NCI-H82 treated with DMSO at 0.1 percent for 48 hours (cell line): ENCODE measurements around the gene LRRC43.
A peak's percentile ranks its signal among the peaks of the same experiment; 100 is the strongest.
"Not testable (repeated sequence)": the region's sequence is repeated elsewhere in the genome, so short reads cannot be mapped to it uniquely, and the experiment has no call there.

Experiments
- DNase-seq: peaks from one replicate; lab custom pipeline; 2025; ENCODE audit not compliant: unreplicated experiment; lab: John Stamatoyannopoulos, UW

Gene LRRC43

GRCh38 chr12:122189626-122190475 lies 6.9 kb downstream of the LRRC43 start:
- DNase-seq: no peak

DNA sequence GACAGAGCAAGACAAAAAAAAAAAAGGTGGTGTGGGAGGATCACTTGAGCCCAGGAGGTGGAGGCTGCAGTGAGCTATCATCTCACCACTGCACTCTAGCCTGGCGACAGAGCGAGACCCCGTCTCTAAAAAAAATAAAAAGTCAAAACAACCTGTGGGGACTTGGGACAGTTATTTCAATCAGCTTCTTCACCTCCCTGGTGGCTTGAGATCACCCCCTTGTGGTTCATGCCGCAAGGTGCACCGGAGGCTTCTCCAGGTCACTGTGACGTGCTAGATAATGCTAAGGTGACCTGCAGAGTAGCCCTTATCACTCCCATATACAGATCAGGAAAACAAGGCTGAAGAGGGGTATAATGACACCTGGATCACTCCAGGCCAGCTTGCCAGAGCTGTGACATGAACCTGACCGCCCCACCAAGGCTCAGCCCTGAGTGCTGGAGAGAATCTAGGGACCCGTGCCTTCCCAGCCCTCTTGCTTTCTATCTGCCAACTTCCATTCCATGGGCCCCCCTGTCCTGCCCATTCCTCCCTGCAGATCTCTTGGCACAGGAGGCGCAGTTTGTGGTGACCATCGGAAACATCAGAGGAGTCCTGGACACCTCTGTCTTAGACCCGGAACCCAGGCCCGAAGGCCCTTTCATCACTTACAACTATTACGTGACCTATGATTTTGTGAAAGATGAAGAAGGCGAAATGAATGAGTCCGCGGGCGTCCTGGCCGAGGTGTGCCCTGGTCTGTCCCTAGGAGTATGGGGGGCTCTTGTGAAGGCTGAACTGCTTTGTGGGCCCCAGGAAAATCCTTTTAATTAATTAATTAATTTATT lies 8.1 kb downstream of the LRRC43 start:
- peak; percentile 20 for DNase-seq

DNA sequence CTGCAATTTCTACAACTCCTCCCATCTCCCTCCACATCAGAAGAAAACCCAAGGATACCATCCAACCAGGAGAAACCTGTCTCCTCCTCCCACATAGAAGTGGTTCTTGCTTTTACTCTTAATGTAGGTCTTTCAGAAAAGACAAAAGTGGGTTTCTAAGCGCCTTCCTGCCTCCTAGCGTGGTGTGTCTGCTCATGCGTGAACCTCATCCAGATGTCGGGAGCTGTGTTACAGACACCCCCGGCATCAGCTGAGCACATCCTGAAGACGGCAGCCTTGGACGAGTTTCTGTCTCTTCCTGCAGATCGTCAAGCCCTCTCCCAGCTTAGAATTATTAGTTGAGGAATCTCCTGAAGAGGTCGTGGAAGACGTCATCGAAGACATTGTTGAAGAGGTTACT lies 9.5 kb downstream of the LRRC43 start:
- DNase-seq: no peak

DNA sequence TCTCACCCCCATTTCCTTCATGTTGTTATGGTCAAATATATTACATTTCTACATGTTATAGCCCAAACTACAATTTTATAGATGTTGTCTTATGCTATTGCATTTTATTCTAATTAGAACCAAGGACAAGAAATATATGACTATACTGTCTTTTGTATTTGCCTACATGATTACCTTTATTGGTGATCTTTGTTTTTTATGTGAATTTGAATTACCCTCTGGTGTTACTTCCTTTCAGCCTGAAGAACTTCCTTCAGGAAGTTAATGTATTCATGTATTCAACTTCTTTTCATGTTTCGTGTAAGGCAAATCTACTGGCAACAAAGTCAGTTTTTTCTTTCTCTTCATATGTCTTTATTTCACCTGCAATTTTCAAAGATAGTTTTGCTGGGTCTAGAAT lies 11.9 kb downstream of the LRRC43 start:
- DNase-seq: no peak

DNA sequence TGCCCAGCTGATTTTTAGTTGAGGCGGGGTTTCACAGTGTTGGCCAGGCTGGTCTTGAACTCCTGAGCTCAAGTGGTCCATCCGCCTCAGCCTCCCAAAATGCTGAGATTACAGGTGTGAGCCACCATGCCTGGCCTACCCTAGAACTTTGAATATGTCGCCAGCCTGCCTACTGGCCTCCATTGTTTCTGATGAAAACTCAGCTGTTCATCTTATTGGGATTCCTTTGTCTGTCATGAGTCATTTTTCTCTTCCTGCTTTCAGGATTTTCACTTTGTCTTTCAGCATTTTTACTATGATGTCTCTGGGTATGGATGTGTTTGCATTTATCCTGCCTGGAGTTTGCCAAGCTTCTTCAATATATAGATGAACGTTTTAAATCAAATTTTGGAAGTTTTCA lies 12.5 kb downstream of the LRRC43 start:
- no peak for DNase-seq

DNA sequence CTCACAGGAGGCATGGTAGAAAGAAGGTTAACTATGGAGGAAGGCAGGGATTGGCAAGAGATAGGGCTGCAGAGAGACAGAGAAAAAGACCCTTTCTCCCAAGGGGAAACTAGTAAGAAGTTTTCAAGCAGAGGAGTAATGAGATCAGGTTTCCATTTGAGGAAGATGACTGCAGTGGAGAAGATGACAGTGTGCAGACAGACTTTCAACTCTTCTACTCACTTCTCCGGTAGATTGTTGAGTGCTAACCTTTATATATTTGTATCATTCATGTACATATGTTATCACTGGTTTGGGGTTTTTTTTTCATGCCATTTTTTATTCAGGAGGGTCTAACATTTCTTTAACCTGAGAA lies 14.7 kb downstream of the LRRC43 start:
- DNase-seq: no peak

DNA sequence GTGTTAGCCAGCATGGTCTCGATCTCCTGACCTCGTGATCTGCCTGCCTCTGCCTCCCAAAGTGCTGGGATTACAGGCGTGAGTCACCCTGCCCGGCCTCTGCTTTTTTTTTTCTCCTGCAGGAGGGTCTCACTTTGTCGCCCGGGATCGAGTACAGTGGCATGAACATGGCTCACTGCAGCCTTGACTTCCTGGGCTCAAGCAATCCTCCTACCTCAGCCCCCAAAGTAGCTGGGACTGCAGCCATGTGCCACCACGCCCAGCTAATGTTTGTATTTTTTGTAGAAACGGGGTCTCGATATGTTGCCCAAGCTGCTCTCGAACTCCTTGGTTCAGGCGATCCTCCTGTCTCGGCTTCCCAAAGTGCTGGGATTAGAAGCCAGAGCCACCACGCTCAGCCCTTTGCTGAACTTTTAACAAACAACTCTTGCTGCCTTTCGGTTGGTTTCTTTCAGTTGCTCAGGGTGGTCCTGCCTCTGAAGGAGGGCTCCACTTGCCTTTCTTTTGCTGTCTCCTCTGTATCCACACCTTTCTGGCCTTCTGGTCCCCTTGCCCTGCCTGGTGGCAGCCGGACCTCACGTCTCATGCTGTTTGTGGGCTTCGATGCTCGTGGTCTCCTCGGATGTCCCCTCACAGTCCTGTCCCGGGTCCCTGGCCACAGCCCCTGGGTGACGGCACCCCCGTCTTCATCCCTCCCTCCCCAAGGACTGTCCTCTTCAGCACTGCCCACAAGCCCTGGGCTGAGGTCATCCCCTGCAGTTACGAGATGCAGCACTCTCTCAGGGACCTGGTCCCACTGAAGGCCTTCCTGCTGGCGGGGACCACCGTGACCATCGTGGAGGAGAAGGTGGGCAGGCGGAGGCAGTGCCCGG lies 16.8 kb downstream of the LRRC43 start:
- no peak for DNase-seq

DNA sequence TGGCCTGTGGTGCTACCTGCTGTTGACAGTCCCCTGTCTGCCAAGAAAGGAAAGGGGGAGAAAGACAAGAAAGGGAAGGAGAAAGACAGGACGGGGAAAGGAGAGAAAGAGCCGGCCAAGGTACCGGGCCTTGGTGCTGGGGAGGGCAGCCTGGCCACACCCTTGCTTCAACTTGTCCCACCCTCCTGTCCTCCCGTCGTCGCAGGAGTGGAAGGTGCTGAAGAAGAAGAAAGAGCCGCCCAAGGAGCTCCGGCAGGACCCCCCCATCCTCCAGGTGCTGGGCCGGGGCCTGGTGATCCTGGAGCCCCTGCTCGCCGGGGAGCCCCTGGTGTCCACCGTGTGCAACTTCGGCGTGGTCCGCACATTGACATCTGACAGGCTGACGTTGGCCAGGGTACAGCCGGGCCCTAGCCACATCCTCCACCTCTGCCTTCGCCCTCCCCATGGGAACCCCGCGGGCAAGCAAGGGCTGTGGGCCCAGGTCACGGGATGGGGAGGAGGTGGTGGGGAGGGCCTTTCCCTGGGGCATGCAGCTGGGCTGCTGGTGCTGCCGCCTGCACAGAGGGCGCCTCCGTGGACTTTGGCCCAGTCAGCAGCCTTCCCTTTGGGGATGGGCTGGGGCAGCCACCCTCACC lies 17.7 kb downstream of the LRRC43 start:
- no peak for DNase-seq

DNA sequence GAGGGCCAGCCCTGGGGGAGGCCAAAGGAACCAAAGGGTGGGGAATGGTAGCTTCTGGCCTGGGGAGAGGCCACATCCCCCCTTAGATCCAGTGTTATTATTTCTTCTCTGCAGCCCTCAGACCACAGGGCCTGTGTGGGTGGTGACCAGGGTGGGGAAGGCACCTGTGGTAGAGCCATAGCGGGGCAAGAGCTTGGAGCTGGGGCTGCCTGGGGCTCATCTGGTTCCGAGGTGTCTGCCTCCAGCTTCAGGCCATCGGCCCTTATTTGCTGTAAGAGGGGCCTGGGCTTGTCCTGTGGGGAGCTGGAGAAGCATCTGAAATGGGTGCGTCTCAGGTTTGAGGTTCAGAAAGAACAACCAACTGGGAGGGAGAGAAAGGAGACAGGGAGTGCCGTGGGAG lies 18.5 kb downstream of the LRRC43 start:
- DNase-seq: no peak

DNA sequence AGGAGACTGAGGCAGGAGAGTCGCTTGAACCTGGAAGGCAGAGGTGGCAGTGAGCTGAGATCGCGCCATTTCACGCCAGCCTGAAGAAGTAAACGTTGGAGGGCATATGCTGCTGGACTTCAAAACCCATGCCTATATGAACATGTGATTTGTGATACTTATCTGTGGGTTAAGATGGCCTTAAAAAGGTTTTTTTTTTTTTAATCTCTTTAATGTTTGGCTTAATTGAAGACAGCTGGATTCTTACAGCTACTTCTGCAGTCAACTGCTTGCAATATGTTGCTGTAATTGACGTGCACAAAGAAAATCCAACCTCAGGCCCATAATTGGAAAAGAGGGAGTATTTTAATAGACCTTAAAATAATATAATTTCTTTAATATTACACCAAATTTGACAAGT lies 19.1 kb downstream of the LRRC43 start:
- peak; percentile 49 for DNase-seq

GRCh38 chr12:122202811-122203210 lies 19.9 kb downstream of the LRRC43 start:
- DNase-seq: not testable (repeated sequence)

GRCh38 chr12:122203301-122204166 lies 20.6 kb downstream of the LRRC43 start, which contains the start of gene B3GNT4:
TSS of gene B3GNT4 (plus strand) at chr12:122203709. CDS start at chr12:122204619, 910 bp downstream.
- DNase-seq: no peak

DNA sequence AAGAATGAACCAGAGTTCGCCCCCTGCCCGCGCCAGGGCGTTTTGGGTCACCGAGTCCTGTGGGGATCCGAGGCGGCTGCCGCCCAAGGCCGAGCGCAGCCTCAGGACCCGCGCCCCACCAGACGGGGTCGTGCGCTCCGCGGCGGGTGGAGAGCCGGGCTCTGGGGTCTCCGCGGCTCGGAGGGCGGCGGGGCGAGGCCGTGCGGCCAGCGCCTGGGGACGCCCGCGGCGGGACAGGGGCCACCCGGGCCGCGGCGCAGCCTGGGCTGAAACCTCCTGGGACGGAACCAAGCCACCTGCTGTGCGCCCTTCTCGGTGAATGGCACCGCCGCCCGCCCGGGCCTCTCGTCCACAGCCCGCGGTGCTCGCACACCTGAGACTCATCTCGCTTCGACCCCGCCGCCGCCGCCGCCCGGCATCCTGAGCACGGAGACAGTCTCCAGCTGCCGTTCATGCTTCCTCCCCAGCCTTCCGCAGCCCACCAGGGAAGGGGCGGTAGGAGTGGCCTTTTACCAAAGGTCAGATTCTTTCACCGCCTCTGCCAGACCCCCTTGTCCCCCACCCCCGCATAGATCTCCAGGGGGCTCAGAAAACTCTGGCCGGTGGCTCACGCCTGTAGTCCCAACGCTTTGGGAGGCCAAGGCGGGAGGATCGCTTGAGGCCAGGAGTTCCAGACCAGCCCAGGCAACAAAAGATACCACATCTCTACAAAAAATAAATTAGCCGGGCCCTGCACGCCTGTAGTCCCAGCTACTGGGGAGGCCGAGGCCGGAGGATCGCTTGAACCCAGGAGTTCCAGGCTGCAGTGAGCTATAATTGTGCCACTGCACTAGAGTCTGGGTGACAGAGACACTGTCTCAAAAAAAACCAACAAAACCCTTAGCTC lies 21.5 kb downstream of the LRRC43 start:
- DNase-seq: no peak

DNA sequence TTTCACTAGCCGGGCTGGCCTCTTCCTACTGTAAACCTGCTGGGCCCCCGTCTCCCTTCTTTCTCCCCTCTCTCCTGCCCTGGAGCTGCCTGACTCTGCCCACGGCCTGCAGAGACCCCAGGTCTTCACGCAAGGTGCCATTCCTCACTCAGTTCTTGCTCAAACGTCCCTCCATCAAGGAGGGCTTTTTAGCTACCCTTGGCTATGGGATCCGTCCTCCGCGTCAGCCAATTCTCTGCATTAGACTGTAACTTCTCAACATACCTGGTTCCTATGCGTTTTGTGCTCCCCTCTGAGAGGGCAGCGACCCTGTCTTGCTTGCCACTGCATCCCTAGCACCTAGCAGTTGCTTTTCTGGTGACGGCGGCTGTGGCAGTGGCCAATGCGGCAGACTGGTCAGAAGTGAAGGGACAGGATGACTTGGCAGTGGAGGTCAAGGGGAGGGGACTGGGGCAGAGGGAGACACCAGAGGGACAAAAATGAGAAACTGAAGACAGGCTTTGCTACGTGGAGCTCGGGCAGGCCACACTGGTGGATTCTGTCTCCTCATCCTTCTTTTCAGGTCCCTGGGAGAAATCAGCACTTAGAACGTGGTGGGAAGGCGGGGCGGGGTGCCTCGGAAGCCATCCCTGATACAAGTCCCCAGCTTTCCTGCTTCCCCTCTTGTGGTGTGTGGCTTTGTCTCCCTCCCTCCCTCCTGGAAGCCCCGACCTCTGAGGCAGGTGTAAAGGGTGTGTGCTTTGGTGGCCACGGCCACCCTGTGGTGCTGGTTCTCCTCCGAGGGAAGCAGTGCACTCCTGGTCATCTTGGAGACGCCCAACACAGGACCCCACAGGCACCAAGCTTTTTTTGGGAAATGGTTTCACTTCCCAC lies 22.4 kb downstream of the LRRC43 start:
- no peak for DNase-seq

- no peak for DNase-seq
Observed at GRCh38 chr12:122206111-122206881, 23.4 kb downstream of the LRRC43 start.

DNA sequence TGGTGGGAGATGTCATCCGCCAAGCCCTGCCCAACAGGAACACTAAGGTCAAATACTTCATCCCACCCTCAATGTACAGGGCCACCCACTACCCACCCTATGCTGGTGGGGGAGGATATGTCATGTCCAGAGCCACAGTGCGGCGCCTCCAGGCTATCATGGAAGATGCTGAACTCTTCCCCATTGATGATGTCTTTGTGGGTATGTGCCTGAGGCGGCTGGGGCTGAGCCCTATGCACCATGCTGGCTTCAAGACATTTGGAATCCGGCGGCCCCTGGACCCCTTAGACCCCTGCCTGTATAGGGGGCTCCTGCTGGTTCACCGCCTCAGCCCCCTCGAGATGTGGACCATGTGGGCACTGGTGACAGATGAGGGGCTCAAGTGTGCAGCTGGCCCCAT lies 24.1 kb downstream of the LRRC43 start:
- DNase-seq: no peak

GRCh38 chr12:122207391-122207790 lies 24.5 kb downstream of the LRRC43 start:
- no peak for DNase-seq
